Endothelial cell of umbilical vein (primary cell): Measurements from ENCODE around the gene RAP1GDS1.

Experiments
- CTCF ChIP-seq, 2 donors: IDR thresholded peaks; 1 replicate in 1 of 2; 2 replicates in 1 of 2; pipeline ENCODE4 v1.5.1; 2011; ENCODE audit warnings: low read length in 2 of 2, mild to moderate bottlenecking in 2 of 2, moderate library complexity in 2 of 2, control low read depth in 1 of 2, inconsistent platforms in 1 of 2, low read depth in 1 of 2; ENCODE audit not compliant: insufficient read depth in 1 of 2; ENCODE audit errors: extremely low read depth in 1 of 2
- POLR2A ChIP-seq: IDR thresholded peaks from 2 replicates; pipeline ENCODE4 v1.6.1; 2012; ENCODE audit warnings: low read depth, mild to moderate bottlenecking, control low read depth, low read length

GRCh38 chr4:98466868-98467599 lies 205.8 kb downstream of the RAP1GDS1 start:
- no peak for TF ChIP-seq CTCF (IDR thresholded peaks at IDR 0.05; ENCODE audit: extremely low read depth in 1 of 2, insufficient read depth in 1 of 2, low read depth in 1 of 2, low read length in 2 of 2)
- TF ChIP-seq POLR2A = no peak
